Measurements from ENCODE around the gene CNTFR. TPM values are rescaled to one million over a fixed set of nuclear protein-coding genes. Genes with fewer than 3 reads are reported as not detected.

The CNTFR gene
- total and polyA plus RNA-seq, 10 donors = 2.8 to 46.8 (median 15.9) TPM

DNA sequence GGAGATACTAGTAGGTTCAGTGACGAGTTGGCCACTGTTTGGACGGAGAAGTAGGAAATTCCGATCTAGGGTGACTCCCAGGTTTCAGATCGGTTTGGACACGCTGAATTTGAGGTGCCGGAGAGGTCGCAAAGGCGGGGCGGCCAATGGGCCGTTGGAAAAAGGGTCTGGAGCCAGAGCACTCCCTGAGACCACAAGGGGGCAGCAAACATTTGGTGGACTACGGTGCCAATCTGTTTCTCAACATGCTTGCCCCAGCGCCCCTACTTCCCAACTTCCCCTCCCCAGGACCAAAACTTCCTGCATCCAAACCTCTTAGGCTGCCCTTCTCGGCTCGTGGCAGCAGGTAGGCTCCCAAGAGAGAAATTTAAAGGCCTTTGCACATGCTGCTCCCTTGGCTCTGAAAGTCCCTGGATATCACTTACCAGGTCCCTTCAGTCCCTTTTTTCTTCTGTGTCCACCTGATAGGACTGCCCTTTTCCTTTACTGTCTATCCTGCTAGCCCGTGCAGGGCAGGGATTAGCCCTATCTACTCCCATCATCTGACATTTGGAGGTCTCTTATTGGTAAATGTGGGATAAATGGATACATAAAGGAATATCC lies 23.4 kb upstream of the CNTFR start:
- Histone ChIP-seq H3K27me3 (replicated peaks in 1 of 7) (no peaks in the 10 kb centered on the region), H3K9me3 (no peaks in the 10 kb centered on the region), H3K27ac (peak overlapping the region in 7 of 8 donors; percentile 82 to 90 (median 89)), H3K4me1 (peaks cover 3 to 34% (median 26%) of the 10 kb centered on the region in 6 donors), H3K36me3 (peaks cover 3 to 46% (median 38%) of the 10 kb centered on the region in 6 donors), H3K4me3 (peak overlapping the region; percentile 49 to 81 (median 56))
- WGBS, 5 donors = 1 to 2% (median 2%) methylated on average over 15 of the region's 15 CpGs
- intact Hi-C loops (cut with DNase I; ENCODE audit: low total_unique reads) = loop anchor here (5.0 kb wide), 1 partner anchor 156 kb away; the partner anchor contains the start of genes DNAI1 and FAM219A
- peak; percentile 88 for DNase-seq
- TF ChIP-seq CTCF (IDR thresholded peaks at IDR 0.05 in 8 of 11, conservative IDR thresholded peaks at IDR 0.05 in 3 of 11) (peak; percentile 66 to 93 (median 86)), POLR2A (IDR thresholded peaks at IDR 0.05) (no peak), POLR2AphosphoS5 (IDR thresholded peaks at IDR 0.05) (no peak)

- Histone ChIP-seq H3K36me3 (peaks cover 0 to 38% (median 30%) of the 10 kb centered on the region in 6 donors), H3K9me3 (no peaks in the 10 kb centered on the region), H3K27me3 (replicated peaks in 1 of 7) (no peaks in the 10 kb centered on the region), H3K4me1 (peaks cover 3 to 34% (median 26%) of the 10 kb centered on the region in 6 donors), H3K4me3 (peak within 1 kb of the TSS; percentile 49 to 81 (median 56)), H3K27ac (peak within 1 kb of the TSS; percentile 80 to 90 (median 87))
- TF ChIP-seq CTCF (IDR thresholded peaks at IDR 0.05 in 8 of 11, conservative IDR thresholded peaks at IDR 0.05 in 3 of 11) = no peak
- peak in 2 of 3 donors; percentile 55 to 71 for TF ChIP-seq POLR2A (IDR thresholded peaks at IDR 0.05)
- TF ChIP-seq POLR2AphosphoS5 (IDR thresholded peaks at IDR 0.05) = peak; percentile 91 to 95 (median 95)
- peak; percentile 94 for DNase-seq
- WGBS, 5 donors = 1% methylated on average over 44 to 77 of the region's 77 CpGs
- intact Hi-C loops (cut with DNase I; ENCODE audit: low total_unique reads) = loop anchor here (5.0 kb wide), 1 partner anchor 155 kb away; the partner anchor contains the start of genes DNAI1 and FAM219A
These were observed 22.6 kb upstream of the CNTFR start, which contains the start of gene RPP25L for GRCh38 chr9:34611811-34612787. Gene RPP25L (minus strand): TSS chr9:34612097. CDS start chr9:34611296, 801 bp downstream.

GRCh38 chr9:34611251-34611810 lies 21.8 kb upstream of the CNTFR start:
- TF ChIP-seq POLR2A (IDR thresholded peaks at IDR 0.05) = no peak
- TF ChIP-seq CTCF (IDR thresholded peaks at IDR 0.05 in 8 of 11, conservative IDR thresholded peaks at IDR 0.05 in 3 of 11) = no peak
- TF ChIP-seq POLR2AphosphoS5 (IDR thresholded peaks at IDR 0.05) = no peak
- Histone ChIP-seq H3K27me3 (replicated peaks in 1 of 7) (no peaks in the 10 kb centered on the region), H3K4me1 (peaks cover 3 to 34% (median 26%) of the 10 kb centered on the region in 6 donors), H3K27ac (peak overlapping the region; percentile 80 to 90 (median 87)), H3K4me3 (peak overlapping the region; percentile 49 to 81 (median 56)), H3K36me3 (peaks cover 0 to 30% (median 23%) of the 10 kb centered on the region in 6 donors), H3K9me3 (no peaks in the 10 kb centered on the region)
- DNase-seq = no peak
- WGBS, 5 donors = 65 to 74% (median 70%) methylated on average over 6 to 10 of the region's 10 CpGs
- intact Hi-C loops (cut with DNase I; ENCODE audit: low total_unique reads) = loop anchor here (5.0 kb wide), 1 partner anchor 154 kb away; the partner anchor contains the start of genes DNAI1 and FAM219A
